GM18873 (cell line): ENCODE results near the gene TAX1BP1.

ENCODE experiments used
- ATAC-seq: cut with Tn5 transposase; IDR thresholded peaks from one replicate; pipeline ENCODE4 v1.9.1; 2021; ENCODE audit warnings: mild to moderate bottlenecking, moderate library complexity, moderate number of reproducible peaks; ENCODE audit not compliant: unreplicated experiment, low FRiP score

Gene TAX1BP1

GRCh38 chr7:27774717-27775328 is 34.9 kb downstream of the TAX1BP1 start:
- no peak for ATAC-seq

GRCh38 chr7:27775782-27776181 is 35.8 kb downstream of the TAX1BP1 start:
- ATAC-seq, result no peak

- ATAC-seq, result no peak
These were observed 37.7 kb downstream of the TAX1BP1 start for GRCh38 chr7:27777662-27778061.

DNA sequence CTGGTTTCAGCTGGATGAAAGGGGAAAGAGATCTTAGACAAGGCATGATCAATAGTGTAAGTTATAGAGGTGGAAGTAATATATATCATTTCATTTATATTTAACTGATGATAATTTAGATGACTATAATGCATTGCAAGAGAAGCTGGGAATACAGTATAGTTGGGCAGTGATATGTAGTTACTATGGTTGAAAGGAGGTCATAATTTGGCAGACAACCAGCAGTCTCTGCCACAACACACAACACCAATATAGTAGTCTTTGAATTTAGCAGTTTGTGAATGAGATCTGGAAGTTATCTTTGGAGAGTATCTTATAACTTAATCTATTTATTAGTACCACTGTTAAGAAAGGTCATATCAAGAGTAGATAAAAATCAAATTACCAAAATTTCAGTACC is 39.9 kb downstream of the TAX1BP1 start:
- ATAC-seq, result no peak

DNA sequence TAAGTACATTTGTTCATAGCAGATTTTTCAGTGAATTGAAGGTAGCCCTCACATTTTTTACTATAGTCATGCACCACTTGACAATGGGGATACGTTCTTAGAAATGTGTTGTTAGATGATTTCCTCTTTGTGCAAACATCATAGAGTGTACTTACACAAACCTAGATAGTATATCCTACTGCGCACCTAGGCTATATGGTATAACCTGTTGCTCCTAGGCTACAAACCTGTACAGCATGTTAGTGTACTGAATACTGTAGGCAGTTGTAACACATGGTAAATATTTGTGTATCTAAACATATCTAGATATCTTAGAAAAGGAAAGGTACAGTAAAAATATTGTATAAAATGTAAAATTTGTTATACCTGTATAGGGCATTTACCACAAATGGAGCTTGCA is 41.2 kb downstream of the TAX1BP1 start:
- ATAC-seq, result no peak

DNA sequence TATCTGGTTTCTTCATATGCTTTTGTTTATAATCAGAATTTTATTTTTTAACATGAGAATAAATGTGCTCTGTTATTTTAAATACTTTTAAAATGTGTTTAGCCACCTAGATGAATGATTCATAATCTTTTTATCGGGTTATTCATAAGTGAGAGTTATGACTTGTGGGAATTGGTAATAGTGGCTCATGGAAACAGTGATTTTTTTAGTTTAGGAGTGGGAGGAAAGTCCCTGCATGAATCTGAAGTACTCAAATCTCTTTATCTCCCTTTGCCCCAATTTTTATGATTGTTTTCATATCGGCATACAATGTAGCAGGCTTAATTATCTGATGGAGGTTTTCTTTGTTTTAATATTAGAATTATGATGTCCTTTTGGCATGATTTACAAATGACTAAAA is 42.9 kb downstream of the TAX1BP1 start:
- ATAC-seq, result no peak

- no peak for ATAC-seq
These were observed 44.6 kb downstream of the TAX1BP1 start for GRCh38 chr7:27784399-27785053.

DNA sequence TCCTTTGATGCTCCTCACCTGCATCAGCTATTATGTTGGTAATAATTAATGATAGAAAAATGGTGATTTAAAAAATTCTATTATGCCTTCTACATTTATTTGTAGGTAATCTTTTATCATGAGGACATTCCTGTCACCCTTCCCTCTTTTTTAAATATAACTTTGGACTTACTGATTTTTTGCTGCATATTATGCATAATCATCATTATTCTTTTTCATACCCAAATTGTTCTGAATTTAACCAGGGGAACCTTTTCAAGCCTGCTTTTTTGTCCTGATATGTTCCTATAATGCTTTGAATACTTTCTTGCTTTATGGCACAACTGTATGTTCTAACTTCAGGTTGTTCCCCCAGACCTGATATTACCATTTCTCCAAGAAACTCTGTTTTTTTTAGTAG is 48.5 kb downstream of the TAX1BP1 start:
- no peak for ATAC-seq

- ATAC-seq, result no peak
These were observed 53.8 kb downstream of the TAX1BP1 start for GRCh38 chr7:27793780-27794179.

GRCh38 chr7:27795977-27796376 is 56.0 kb downstream of the TAX1BP1 start:
- ATAC-seq, result no peak

DNA sequence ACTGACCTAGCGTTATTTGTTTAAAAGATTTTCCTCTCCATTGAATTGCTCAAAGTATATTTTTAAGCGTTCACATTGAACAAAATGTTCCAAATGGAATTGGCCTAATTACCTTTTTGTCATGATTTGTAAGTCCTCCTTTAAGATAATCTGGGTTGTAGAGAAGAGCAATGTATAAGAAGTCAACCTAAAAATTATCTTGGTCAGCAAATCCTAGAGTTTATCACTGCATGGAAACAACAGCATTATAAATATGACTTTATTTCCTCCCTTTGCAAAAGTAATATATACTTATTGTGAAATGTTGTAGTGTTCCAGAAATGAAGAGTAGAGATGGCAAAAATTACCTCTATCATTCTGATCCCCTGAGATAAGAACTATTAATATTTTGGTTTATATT is 59.2 kb downstream of the TAX1BP1 start:
- no peak for ATAC-seq

DNA sequence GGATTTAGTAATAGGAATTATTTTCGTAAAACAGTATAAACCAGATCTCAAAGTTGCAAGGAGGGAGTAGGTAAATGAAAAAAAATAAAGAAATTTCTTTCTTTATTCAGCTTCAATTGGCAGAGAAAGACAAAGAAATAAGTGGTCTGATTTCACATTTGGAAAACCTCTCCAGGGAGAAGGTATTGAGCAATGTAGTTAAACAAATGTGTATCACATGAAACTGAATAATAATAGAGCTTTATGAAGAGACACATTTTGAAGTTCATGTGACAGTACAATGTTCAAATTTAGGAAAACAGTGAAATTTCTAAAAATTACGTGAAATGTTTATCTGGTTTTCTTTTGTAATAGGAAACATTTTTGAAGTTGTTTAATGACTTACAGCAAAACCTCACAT is 63.0 kb downstream of the TAX1BP1 start:
- ATAC-seq, result no peak

GRCh38 chr7:27804139-27804538 is 64.2 kb downstream of the TAX1BP1 start:
- no peak for ATAC-seq

DNA sequence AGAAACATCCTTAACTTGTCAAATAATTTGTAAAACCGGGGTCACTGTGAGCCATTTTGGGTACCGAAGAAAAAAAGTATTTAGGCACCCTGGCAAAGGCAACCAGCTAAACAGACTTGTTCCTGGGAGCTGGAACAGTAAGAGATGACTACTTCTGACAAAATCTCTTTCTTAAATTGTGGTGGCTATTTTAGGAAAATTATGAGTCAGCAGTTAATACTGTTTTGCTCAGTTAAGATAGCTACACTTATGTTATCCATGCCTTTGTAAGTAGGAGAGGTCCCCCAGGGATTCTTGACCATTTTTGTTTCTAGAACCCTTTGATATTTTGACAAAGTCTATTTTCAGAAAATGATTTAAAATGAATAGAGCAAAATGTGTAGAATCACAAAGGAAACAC is 68.7 kb downstream of the TAX1BP1 start:
- no peak for ATAC-seq

- ATAC-seq, result no peak
These were observed 70.2 kb downstream of the TAX1BP1 start for GRCh38 chr7:27810186-27810585.

GRCh38 chr7:27812706-27813105 is 72.7 kb downstream of the TAX1BP1 start:
- no peak for ATAC-seq

- ATAC-seq, result no peak
These were observed 82.3 kb downstream of the TAX1BP1 start for GRCh38 chr7:27822245-27822644.

GRCh38 chr7:27825891-27826290 is 85.9 kb downstream of the TAX1BP1 start:
- ATAC-seq, result no peak

DNA sequence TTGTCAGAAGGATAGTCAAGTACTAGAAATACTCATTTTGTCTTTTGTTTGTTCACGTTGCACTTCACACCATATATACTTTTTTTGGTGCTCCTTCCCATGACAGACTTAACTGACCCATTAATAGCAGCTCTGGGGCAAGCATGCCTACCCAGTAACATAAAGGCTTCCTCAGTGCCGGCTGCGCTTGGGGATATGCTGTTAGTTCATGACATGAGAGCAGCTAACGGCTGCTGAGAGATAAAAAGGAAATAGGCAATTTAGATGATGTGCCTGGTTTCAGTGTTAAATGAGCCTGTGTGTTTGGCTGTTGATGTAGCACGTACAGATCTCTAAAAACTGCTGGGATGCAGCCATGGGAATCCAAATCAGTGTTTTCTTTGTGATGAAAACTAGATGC is 86.4 kb downstream of the TAX1BP1 start:
- ATAC-seq, result no peak

DNA sequence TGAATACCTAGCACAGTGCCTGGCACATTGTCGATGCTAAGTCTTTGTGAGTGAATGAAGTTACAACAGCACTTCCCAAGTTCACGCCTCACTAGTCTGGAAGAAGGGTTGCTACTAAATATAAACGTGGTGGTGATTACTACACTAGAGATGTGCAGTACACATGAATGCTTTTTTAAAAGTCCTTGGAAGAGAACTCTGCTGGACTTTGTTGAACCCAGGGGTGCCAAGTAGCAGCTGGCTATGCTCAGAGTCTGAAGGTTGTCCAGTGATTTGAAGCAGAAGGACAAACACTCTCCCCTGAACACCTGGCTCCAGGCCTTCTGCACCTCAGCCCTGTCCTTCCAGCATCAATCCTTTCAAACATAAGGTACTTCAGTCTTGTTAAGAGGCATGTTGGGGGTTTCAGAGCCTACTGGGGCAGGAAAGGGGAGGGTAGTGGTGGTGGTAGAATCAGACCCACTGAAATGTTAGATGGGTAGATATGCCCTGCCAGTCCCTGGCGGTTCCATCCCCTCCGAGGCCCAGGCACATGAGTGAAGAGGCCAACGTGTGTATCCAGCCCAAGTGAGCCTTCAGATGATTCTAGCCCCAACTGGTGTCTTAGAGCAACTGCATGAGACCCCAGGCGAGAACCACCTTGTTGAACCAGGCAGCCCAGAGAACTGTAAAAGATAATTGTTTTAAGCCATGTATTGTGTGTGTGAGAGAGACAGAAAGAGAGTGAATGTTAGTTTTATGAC is 94.4 kb downstream of the TAX1BP1 start:
- ATAC-seq, result no peak

DNA sequence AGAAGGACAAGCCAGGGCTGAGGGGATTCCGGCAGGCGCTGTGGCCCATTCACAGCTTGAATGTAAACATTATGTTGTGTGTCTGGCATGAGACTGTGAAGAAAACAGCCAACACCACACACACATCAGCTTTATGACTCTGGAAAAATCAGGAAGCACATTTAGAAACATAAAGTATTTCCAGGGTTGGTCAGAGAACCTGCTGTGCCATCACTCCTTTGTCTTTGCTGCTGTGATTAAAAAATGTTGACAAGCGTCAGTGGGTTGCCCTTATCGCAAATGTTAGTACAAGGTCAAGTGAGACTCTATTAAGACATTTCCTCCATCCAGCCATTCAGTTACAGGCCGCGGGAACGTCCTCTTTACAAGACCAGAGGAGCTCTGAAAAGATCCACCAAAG is 95.4 kb downstream of the TAX1BP1 start:
- ATAC-seq, result no peak

DNA sequence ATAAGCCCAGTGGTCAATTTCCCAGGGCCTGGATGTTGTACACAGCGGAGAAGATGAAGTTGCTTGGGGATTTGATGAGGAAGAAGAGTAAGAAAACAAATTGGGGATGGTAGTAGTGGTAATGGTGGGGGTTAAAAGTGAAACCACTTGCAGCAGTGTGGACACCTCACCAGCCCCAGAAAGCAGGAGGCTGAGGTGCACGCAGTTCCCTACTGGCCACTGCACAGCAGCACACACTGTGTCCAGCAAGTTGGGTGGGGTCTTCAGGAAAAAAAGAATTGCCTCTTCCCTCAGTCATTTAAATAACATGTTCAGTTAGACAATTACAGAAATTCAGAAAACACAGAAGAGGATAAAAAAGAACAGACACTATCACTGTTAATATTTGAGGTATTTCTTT is 96.6 kb downstream of the TAX1BP1 start:
- ATAC-seq, result no peak
